ENCODE measurements around the gene NCAPD3. TPM values are rescaled to one million over a fixed set of nuclear protein-coding genes. Genes with fewer than 3 reads are reported as not detected.

NCAPD3 gene
- total and polyA plus RNA-seq, 9 of the 15 experiments (the other 6 are each of a cell fraction or from before 2014, with no cell fraction given), result 23.6 to 80.6 (median 58.6) TPM

- TF ChIP-seq ZHX1 (conservative IDR thresholded peaks at IDR 0.05; ENCODE audit: low read length), result no peak
- no peak for TF ChIP-seq PRPF4 (IDR thresholded peaks at IDR 0.05; ENCODE audit: insufficient read depth, low read depth, low read length, poor library complexity, severe bottlenecking)
- no peak for TF ChIP-seq SRSF1 (IDR thresholded peaks at IDR 0.05; ENCODE audit: low read depth, low read length)
- no peak for TF ChIP-seq BDP1 (IDR thresholded peaks at IDR 0.05; ENCODE audit: insufficient read depth, insufficient read length)
- no peak for TF ChIP-seq NCOA2 (IDR thresholded peaks at IDR 0.05; ENCODE audit: partially characterized antibody in 2 of 2)
- TF ChIP-seq, protein P1, sequence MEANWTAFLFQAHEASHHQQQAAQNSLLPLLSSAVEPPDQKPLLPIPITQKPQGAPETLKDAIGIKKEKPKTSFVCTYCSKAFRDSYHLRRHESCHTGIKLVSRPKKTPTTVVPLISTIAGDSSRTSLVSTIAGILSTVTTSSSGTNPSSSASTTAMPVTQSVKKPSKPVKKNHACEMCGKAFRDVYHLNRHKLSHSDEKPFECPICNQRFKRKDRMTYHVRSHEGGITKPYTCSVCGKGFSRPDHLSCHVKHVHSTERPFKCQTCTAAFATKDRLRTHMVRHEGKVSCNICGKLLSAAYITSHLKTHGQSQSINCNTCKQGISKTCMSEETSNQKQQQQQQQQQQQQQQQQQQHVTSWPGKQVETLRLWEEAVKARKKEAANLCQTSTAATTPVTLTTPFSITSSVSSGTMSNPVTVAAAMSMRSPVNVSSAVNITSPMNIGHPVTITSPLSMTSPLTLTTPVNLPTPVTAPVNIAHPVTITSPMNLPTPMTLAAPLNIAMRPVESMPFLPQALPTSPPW (CRISPR knock-in tag; IDR thresholded peaks at IDR 0.05), result peak; percentile 64
- TF ChIP-seq HDAC8 (tag; IDR thresholded peaks at IDR 0.05), result no peak; the same call in 1 of the 2 replicates
- no peak for TF ChIP-seq MCM2 (IDR thresholded peaks at IDR 0.05; ENCODE audit: low read depth)
- TF ChIP-seq, protein P2, sequence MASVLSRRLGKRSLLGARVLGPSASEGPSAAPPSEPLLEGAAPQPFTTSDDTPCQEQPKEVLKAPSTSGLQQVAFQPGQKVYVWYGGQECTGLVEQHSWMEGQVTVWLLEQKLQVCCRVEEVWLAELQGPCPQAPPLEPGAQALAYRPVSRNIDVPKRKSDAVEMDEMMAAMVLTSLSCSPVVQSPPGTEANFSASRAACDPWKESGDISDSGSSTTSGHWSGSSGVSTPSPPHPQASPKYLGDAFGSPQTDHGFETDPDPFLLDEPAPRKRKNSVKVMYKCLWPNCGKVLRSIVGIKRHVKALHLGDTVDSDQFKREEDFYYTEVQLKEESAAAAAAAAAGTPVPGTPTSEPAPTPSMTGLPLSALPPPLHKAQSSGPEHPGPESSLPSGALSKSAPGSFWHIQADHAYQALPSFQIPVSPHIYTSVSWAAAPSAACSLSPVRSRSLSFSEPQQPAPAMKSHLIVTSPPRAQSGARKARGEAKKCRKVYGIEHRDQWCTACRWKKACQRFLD (CRISPR knock-in tag; IDR thresholded peaks at IDR 0.05), result peak; percentile 61; the same call in 1 of the 2 replicates
- no peak for TF ChIP-seq FUS (optimal IDR thresholded peaks at IDR 0.05; ENCODE audit: low read depth, low read length)
- no peak for TF ChIP-seq LARP7 (IDR thresholded peaks at IDR 0.05)
- TF ChIP-seq FOXA1 (IDR thresholded peaks at IDR 0.05; ENCODE audit: borderline replicate concordance), result no peak
- peak; percentile 21; the same call in 1 of the 2 replicates for TF ChIP-seq NFIC (IDR thresholded peaks at IDR 0.05)
- TF ChIP-seq, protein P3, sequence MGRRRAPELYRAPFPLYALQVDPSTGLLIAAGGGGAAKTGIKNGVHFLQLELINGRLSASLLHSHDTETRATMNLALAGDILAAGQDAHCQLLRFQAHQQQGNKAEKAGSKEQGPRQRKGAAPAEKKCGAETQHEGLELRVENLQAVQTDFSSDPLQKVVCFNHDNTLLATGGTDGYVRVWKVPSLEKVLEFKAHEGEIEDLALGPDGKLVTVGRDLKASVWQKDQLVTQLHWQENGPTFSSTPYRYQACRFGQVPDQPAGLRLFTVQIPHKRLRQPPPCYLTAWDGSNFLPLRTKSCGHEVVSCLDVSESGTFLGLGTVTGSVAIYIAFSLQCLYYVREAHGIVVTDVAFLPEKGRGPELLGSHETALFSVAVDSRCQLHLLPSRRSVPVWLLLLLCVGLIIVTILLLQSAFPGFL (CRISPR knock-in tag; IDR thresholded peaks at IDR 0.05), result no peak
- TF ChIP-seq HIVEP1 (CRISPR knock-in tag; IDR thresholded peaks at IDR 0.05), result no peak
- TF ChIP-seq, protein P4, sequence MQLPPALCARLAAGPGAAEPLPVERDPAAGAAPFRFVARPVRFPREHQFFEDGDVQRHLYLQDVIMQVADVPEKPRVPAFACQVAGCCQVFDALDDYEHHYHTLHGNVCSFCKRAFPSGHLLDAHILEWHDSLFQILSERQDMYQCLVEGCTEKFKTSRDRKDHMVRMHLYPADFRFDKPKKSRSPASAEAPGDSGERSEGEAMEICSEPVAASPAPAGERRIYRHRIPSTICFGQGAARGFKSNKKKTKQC (CRISPR knock-in tag; IDR thresholded peaks at IDR 0.05), result no peak
- no peak for TF ChIP-seq TAL1 (IDR thresholded peaks at IDR 0.05)
- peak; percentile 51; the same call in 1 of the 2 replicates for TF ChIP-seq E2F3 (CRISPR knock-in tag; IDR thresholded peaks at IDR 0.05)
- TF ChIP-seq PTTG1 (tag; IDR thresholded peaks at IDR 0.05; ENCODE audit: low read depth), result no peak
- TF ChIP-seq SRSF9 (IDR thresholded peaks at IDR 0.05; ENCODE audit: borderline replicate concordance, low read depth, low read length), result no peak
- no peak for TF ChIP-seq SREBF1 (IDR thresholded peaks at IDR 0.05; ENCODE audit: borderline replicate concordance, low read depth, low read length)
Measured at GRCh38 chr11:134253188-134253993, 29.6 kb upstream of the NCAPD3 start, which contains the start of the genes ACAD8 and THYN1 (continued).
